Ishikawa (cell line): ENCODE data around the gene ARX.

Source experiments
- TEAD4 ChIP-seq: IDR thresholded peaks from 2 replicates; pipeline ENCODE4 v1.6.1; 2012
- TF ChIP-seq, protein P1 (sequence below): IDR thresholded peaks from 2 replicates; pipeline ENCODE4 v1.6.1; 2012

DNA sequence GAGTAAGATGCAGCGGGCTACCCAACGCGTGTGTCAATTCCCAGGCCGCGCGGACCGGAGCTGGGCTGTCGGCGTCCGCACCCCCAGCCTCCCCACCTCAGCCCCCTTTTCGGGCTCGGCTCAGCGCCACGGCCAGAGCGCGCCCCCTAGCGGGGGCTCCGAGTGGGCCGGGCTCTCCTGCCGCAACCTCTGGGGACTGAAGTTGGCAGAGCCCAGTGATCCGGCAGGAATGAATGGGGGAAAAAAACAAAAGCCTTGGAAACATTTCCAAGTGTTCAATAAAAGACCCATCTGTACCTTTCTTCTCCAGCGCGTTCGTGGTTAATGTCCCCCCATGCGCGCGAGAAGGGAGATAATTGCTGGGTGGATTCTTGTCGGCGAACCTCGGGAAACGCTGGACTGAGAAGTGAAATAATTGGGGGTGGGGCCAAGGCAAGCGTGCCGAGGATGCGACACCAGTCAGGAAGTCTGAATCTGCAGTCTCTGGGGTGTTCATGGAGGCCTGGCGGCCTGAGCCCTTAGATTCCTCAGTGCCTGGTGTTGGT is 5.2 kb upstream of the ARX start:
- TF ChIP-seq TEAD4, result no peak
- TF ChIP-seq, protein P1, sequence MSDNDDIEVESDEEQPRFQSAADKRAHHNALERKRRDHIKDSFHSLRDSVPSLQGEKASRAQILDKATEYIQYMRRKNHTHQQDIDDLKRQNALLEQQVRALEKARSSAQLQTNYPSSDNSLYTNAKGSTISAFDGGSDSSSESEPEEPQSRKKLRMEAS, result no peak
